H9 (cell line): ENCODE results near the gene SLC22A17. TPM values are rescaled to one million over a fixed set of nuclear protein-coding genes. Genes with fewer than 3 reads are reported as not detected.

Source experiments
- DNase-seq: peaks from one replicate; pipeline ENCODE4 v3.0.0-alpha.2; 2017
- H2AFZ ChIP-seq: one replicate; pipeline ENCODE4 v1.6.1; 2013; ENCODE audit warnings: mild to moderate bottlenecking, low read length, control low read depth, moderate library complexity
- H2AK5ac ChIP-seq: 2 replicates; pipeline ENCODE4 v1.6.1; 2013; ENCODE audit warnings: low read length, control low read depth, mixed read lengths; ENCODE audit not compliant: insufficient read length
- H2BK120ac ChIP-seq: one replicate; pipeline ENCODE4 v1.6.1; 2013; ENCODE audit warnings: low read depth, mild to moderate bottlenecking, low read length, control low read depth, inconsistent platforms; ENCODE audit not compliant: poor library complexity, severe bottlenecking
- H2BK12ac ChIP-seq: 2 replicates; pipeline ENCODE4 v1.6.1; 2013; ENCODE audit warnings: low read length, control low read depth, mixed read lengths, low read depth; ENCODE audit not compliant: insufficient read length
- H2BK15ac ChIP-seq: 2 replicates; pipeline ENCODE4 v1.6.1; 2013; ENCODE audit warnings: low read depth, low read length, control low read depth
- H2BK20ac ChIP-seq: one replicate; pipeline ENCODE4 v1.6.1; 2013; ENCODE audit warnings: low read depth, mild to moderate bottlenecking, low read length, control low read depth, inconsistent platforms; ENCODE audit not compliant: poor library complexity, severe bottlenecking
- H2BK5ac ChIP-seq: 2 replicates; pipeline ENCODE4 v1.6.1; 2013; ENCODE audit warnings: low read length, control low read depth, mixed read lengths; ENCODE audit not compliant: insufficient read length
- H3K14ac ChIP-seq: 2 replicates; pipeline ENCODE4 v1.6.1; 2013; ENCODE audit warnings: low read length, control low read depth; ENCODE audit not compliant: insufficient read depth
- H3K18ac ChIP-seq: 2 replicates; pipeline ENCODE4 v1.6.1; 2013; ENCODE audit warnings: low read depth, mild to moderate bottlenecking, mixed read lengths, low read length, control low read depth; ENCODE audit not compliant: insufficient read length
- H3K23ac ChIP-seq: 2 replicates; pipeline ENCODE4 v1.6.1; 2013; ENCODE audit warnings: low read length, control low read depth, mixed read lengths, low read depth; ENCODE audit not compliant: insufficient read length
- H3K23me2 ChIP-seq: 2 replicates; pipeline ENCODE4 v1.6.1; 2013; ENCODE audit warnings: low read depth, mild to moderate bottlenecking, mixed read lengths, low read length, control low read depth; ENCODE audit not compliant: insufficient read length, poor library complexity, severe bottlenecking
- H3K27ac ChIP-seq: 2 replicates; pipeline ENCODE4 v1.5.1; 2013; ENCODE audit warnings: low read length, control low read depth, mixed read lengths, low read depth; ENCODE audit not compliant: insufficient read length
- H3K27me3 ChIP-seq: 2 replicates; pipeline ENCODE4 v1.6.1; 2013; ENCODE audit warnings: low read length, control low read depth, inconsistent platforms; ENCODE audit not compliant: insufficient read depth
- H3K4ac ChIP-seq: 2 replicates; pipeline ENCODE4 v1.6.1; 2013; ENCODE audit warnings: low read depth, mild to moderate bottlenecking, control low read depth, inconsistent platforms, low read length, moderate library complexity
- H3K4me1 ChIP-seq: 2 replicates; pipeline ENCODE4 v1.6.1; 2013; ENCODE audit warnings: low read length, control low read depth, inconsistent platforms; ENCODE audit not compliant: insufficient read depth
- H3K4me2 ChIP-seq: 2 replicates; pipeline ENCODE4 v1.6.1; 2013; ENCODE audit warnings: low read length, control low read depth, mixed read lengths; ENCODE audit not compliant: insufficient read length, insufficient read depth
- H3K56ac ChIP-seq: 2 replicates; pipeline ENCODE4 v1.6.1; 2013; ENCODE audit warnings: low read depth, mild to moderate bottlenecking, mixed read lengths, low read length, control low read depth; ENCODE audit not compliant: insufficient read length
- H3K79me1 ChIP-seq: 2 replicates; pipeline ENCODE4 v1.6.1; 2013; ENCODE audit warnings: low read depth, mild to moderate bottlenecking, moderate library complexity, low read length, control low read depth, inconsistent platforms; ENCODE audit not compliant: insufficient read depth, poor library complexity, severe bottlenecking
- H3K79me2 ChIP-seq: 2 replicates; pipeline ENCODE4 v1.6.1; 2013; ENCODE audit warnings: low read length, control low read depth, inconsistent platforms; ENCODE audit not compliant: insufficient read depth
- H3K9ac ChIP-seq: 2 replicates; pipeline ENCODE4 v1.6.1; 2013; ENCODE audit warnings: low read length, control low read depth, mixed read lengths; ENCODE audit not compliant: insufficient read length; ENCODE audit errors: extremely low read depth
- H3K9me3 ChIP-seq: one replicate; pipeline ENCODE4 v1.6.1; 2013; ENCODE audit warnings: low read depth, low read length, inconsistent platforms; ENCODE audit not compliant: control insufficient read depth
- H3T11ph ChIP-seq: one replicate; pipeline ENCODE4 v1.6.1; 2013; ENCODE audit warnings: mild to moderate bottlenecking, low read length, control low read depth, inconsistent platforms
- H4K20me1 ChIP-seq: one replicate; pipeline ENCODE4 v1.6.1; 2013; ENCODE audit not compliant: control insufficient read depth, insufficient read length, insufficient read depth
- H4K5ac ChIP-seq: 2 replicates; pipeline ENCODE4 v1.6.1; 2013; ENCODE audit warnings: low read depth, mild to moderate bottlenecking, mixed read lengths, low read length, control low read depth; ENCODE audit not compliant: insufficient read length
- H4K8ac ChIP-seq: replicated peaks from 2 replicates; pipeline ENCODE4 v1.6.1; 2013; ENCODE audit warnings: low read length, control low read depth, mixed read lengths, low read depth; ENCODE audit not compliant: insufficient read length
- H4K91ac ChIP-seq: 2 replicates; pipeline ENCODE4 v1.6.1; 2013; ENCODE audit warnings: low read depth, mild to moderate bottlenecking, moderate library complexity, mixed read lengths, low read length, control low read depth; ENCODE audit not compliant: insufficient read length
- H3K27ac Mint-ChIP-seq, 3 experiments: 2 replicates in 2 of 3; 3 replicates in 1 of 3; pipeline ENCODE4 v1.8.0; 2020 to 2021; ENCODE audit warnings: mixed read lengths in 3 of 3, mild to moderate bottlenecking in 1 of 3, moderate library complexity in 1 of 3
- H3K27me3 Mint-ChIP-seq: 2 replicates; pipeline ENCODE4 v1.8.0; 2021; ENCODE audit warnings: low read depth, mild to moderate bottlenecking, moderate library complexity, mixed read lengths
- H3K36me3 Mint-ChIP-seq, 3 experiments: 2 replicates in 2 of 3; 3 replicates in 1 of 3; pipeline ENCODE4 v1.8.0; 2020 to 2021; ENCODE audit warnings: low read depth in 3 of 3, mixed read lengths in 3 of 3; ENCODE audit not compliant: insufficient read depth in 1 of 3
- H3K4me1 Mint-ChIP-seq, 2 experiments: 2 replicates each; pipeline ENCODE4 v1.8.0; 2020; ENCODE audit warnings: mixed read lengths in 2 of 2
- H3K4me3 Mint-ChIP-seq, 2 experiments: 2 replicates in 1 of 2; 3 replicates in 1 of 2; pipeline ENCODE4 v1.8.0; 2020 to 2021; ENCODE audit warnings: mild to moderate bottlenecking in 2 of 2, mixed read lengths in 2 of 2, moderate library complexity in 1 of 2
- H3K9me3 Mint-ChIP-seq, 2 experiments: 2 replicates in 1 of 2; 3 replicates in 1 of 2; pipeline ENCODE4 v1.8.0; 2020; ENCODE audit warnings: mild to moderate bottlenecking in 2 of 2, mixed read lengths in 2 of 2, moderate library complexity in 1 of 2
- CTCF ChIP-seq: fragments of 200-600 bp; sonication (generic); conservative IDR thresholded peaks from 3 replicates; pipeline ENCODE4 v1.8.0; 2021; ENCODE audit warnings: antibody characterized with exemption, mild to moderate bottlenecking
- WGBS: extraction: QIAGEN DNeasy Blood & Tissue Kit; methylation state at CpG from one replicate; pipeline ENCODE4 v1.1.7; 2013; ENCODE audit warnings: missing lambda C conversion rate, low lambda C conversion rate, mixed read lengths; ENCODE audit not compliant: insufficient read length; ENCODE audit errors: extremely low coverage; 5-methylcytosine and 5-hydroxymethylcytosine counted together
- total RNA-seq: library from RNA; stranded (reverse); gene quantifications from 2 replicates; pipeline ENCODE4 v1.2.1, GENCODE V29; 2021

SLC22A17 gene
- total RNA-seq, 1 experiment from 2014 or later: 33.0 TPM

GRCh38 chr14:23301288-23301968 lies 51.3 kb downstream of the SLC22A17 start:
- H4K8ac ChIP-seq: no peak overlapping the region
- no peak overlapping the region for H4K91ac ChIP-seq
- no peak overlapping the region for H3K23ac ChIP-seq
- peak; percentile 80 for TF ChIP-seq CTCF
- peak overlapping the region; percentile 88 for H3K4me2 ChIP-seq
- no peak overlapping the region for H2BK15ac ChIP-seq
- no peaks in the 10 kb centered on the region for H3K4me1 ChIP-seq
- H3K56ac ChIP-seq: no peak overlapping the region
- no peak overlapping the region for H2BK120ac ChIP-seq
- H3K9me3 ChIP-seq: no peaks in the 10 kb centered on the region
- no peaks in the 10 kb centered on the region for H4K20me1 ChIP-seq
- H3K79me1 ChIP-seq: no peaks in the 10 kb centered on the region
- WGBS: no CpG with 5 or more reads among the region's 87 CpGs
- Mint-ChIP-seq H3K36me3 (peaks cover 0 to 10% (median 0%) of the 10 kb centered on the region in 3 experiments; a peak in 1 of 7 replicates), H3K27ac (peak overlapping the region; percentile 86 to 97 (median 96); a peak in 5 of 7 replicates), H3K9me3 (no peaks in the 10 kb centered on the region), H3K4me1 (peaks cover 16 to 24% of the 10 kb centered on the region in 2 experiments), H3K27me3 (peaks cover 63% of the 10 kb centered on the region), H3K4me3 (peak overlapping the region; percentile 84 to 89)
- H2BK12ac ChIP-seq: no peak overlapping the region
- no peaks in the 10 kb centered on the region for H3K79me2 ChIP-seq
- no peak overlapping the region for H2AK5ac ChIP-seq
- H3K27me3 ChIP-seq: peaks cover 13% of the 10 kb centered on the region
- no peak overlapping the region for H4K5ac ChIP-seq
- H3T11ph ChIP-seq: no peak overlapping the region
- peak overlapping the region; percentile 33 for H3K9ac ChIP-seq
- 0 out of 2 replicates have a peak overlapping the region, but pooled peaks have one; percentile 41 for H3K14ac ChIP-seq
- no peak overlapping the region for H3K27ac ChIP-seq
- peak; percentile 97 for DNase-seq
- H3K23me2 ChIP-seq: peaks cover 19% of the 10 kb centered on the region
- no peak overlapping the region for H2AFZ ChIP-seq
- H2BK20ac ChIP-seq: no peak overlapping the region
- H3K18ac ChIP-seq: no peak overlapping the region
- H3K4ac ChIP-seq: no peak overlapping the region
- H2BK5ac ChIP-seq: no peak overlapping the region
